H1 (cell line): ENCODE measurements around the gene SYNJ2.

Experiments
- CTCF ChIP-seq, 3 experiments: IDR thresholded peaks; 1 replicate in 2 of 3; 2 replicates in 1 of 3; pipeline versions ENCODE4 v1.5.1 to v1.6.1; 2011; ENCODE audit warnings: low read length in 3 of 3, mild to moderate bottlenecking in 3 of 3, inconsistent platforms in 2 of 3, low read depth in 1 of 3, moderate library complexity in 1 of 3; ENCODE audit not compliant: insufficient read depth in 1 of 3; ENCODE audit errors: control extremely low read depth in 1 of 3
- GABPA ChIP-seq: IDR thresholded peaks from 2 replicates; pipeline ENCODE4 v1.6.1; 2011; ENCODE audit warnings: mild to moderate bottlenecking, low read length, moderate library complexity, borderline replicate concordance; ENCODE audit not compliant: insufficient read depth
- POLR2A ChIP-seq, 2 experiments: IDR thresholded peaks; 1 replicate in 1 of 2; 2 replicates in 1 of 2; pipeline ENCODE4 v1.6.1; 2011; ENCODE audit warnings: low read depth in 2 of 2, low read length in 2 of 2, mild to moderate bottlenecking in 2 of 2; ENCODE audit errors: control extremely low read depth in 1 of 2
- RXRA ChIP-seq: IDR thresholded peaks from 2 replicates; pipeline ENCODE4 v1.6.1; 2011; ENCODE audit warnings: low read depth, mild to moderate bottlenecking, low read length, moderate library complexity; ENCODE audit not compliant: insufficient read depth

GRCh38 chr6:158018041-158018771 is 36.5 kb downstream of the SYNJ2 start:
- TF ChIP-seq CTCF (IDR thresholded peaks at IDR 0.05; ENCODE audit: control extremely low read depth in 1 of 3, insufficient read depth in 1 of 3, low read depth in 1 of 3, low read length in 3 of 3) (no peak), POLR2A (IDR thresholded peaks at IDR 0.05; ENCODE audit: control extremely low read depth in 1 of 2, low read depth in 2 of 2, low read length in 2 of 2) (no peak), GABPA (no peak), RXRA (no peak)
